BE2C (cell line): ENCODE measurements around the gene CNOT1.

Experiments
- DNase-seq: peaks from one replicate; pipeline ENCODE4 v3.0.0-alpha.2; 2020
- H3K27me3 ChIP-seq: fragments of 250-450 bp; sonication (Bioruptor Pico); 2 replicates; pipeline ENCODE4 v1.5.1; 2020; ENCODE audit warnings: mild to moderate bottlenecking
- H3K36me3 ChIP-seq: fragments of 250-450 bp; sonication (Bioruptor Pico); 2 replicates; pipeline ENCODE4 v1.5.1; 2020; ENCODE audit warnings: mild to moderate bottlenecking
- H3K4me1 ChIP-seq: fragments of 250-450 bp; sonication (Bioruptor Pico); 2 replicates; pipeline ENCODE4 v1.5.1; 2020
- H3K4me3 ChIP-seq: 2 replicates; pipeline ENCODE4 v1.5.1; 2011; ENCODE audit warnings: low read depth, low read length
- H3K9me3 ChIP-seq: fragments of 250-450 bp; sonication (Bioruptor Pico); 2 replicates; pipeline ENCODE4 v1.5.1; 2020
- CTCF ChIP-seq: IDR thresholded peaks from 2 replicates; pipeline ENCODE4 v1.5.1; 2012; ENCODE audit warnings: mild to moderate bottlenecking, low read depth, low read length

The CNOT1 gene

GRCh38 chr16:58530179-58530578 lies 99.4 kb downstream of the CNOT1 start:
- TF ChIP-seq CTCF: no peak
- no peak for DNase-seq
- Histone ChIP-seq H3K4me1 (no peaks in the 10 kb centered on the region; the same call in 1 of the 2 replicates), H3K27me3 (no peaks in the 10 kb centered on the region), H3K4me3 (no peak overlapping the region), H3K9me3 (no peaks in the 10 kb centered on the region), H3K36me3 (peaks cover 95% of the 10 kb centered on the region)

GRCh38 chr16:58519707-58520106 lies 109.9 kb downstream of the CNOT1 start:
- peaks cover 83% of the 10 kb centered on the region for H3K36me3 ChIP-seq
- H3K9me3 ChIP-seq: no peaks in the 10 kb centered on the region
- no peak for DNase-seq
- no peak for TF ChIP-seq CTCF
- no peaks in the 10 kb centered on the region; the same call in 1 of the 2 replicates for H3K4me1 ChIP-seq
- H3K4me3 ChIP-seq: no peak overlapping the region
- no peaks in the 10 kb centered on the region for H3K27me3 ChIP-seq

- Histone ChIP-seq H3K36me3 (peaks cover 77% of the 10 kb centered on the region), H3K4me1 (no peaks in the 10 kb centered on the region; the same call in 1 of the 2 replicates), H3K27me3 (no peaks in the 10 kb centered on the region), H3K9me3 (no peaks in the 10 kb centered on the region), H3K4me3 (no peak overlapping the region)
- DNase-seq: no peak
- no peak for TF ChIP-seq CTCF
Measured at GRCh38 chr16:58518980-58519368, 110.7 kb downstream of the CNOT1 start.

- H3K27me3 ChIP-seq: no peaks in the 10 kb centered on the region
- H3K36me3 ChIP-seq: peaks cover 71% of the 10 kb centered on the region
- H3K4me3 ChIP-seq: no peak overlapping the region
- TF ChIP-seq CTCF: no peak
- no peaks in the 10 kb centered on the region for H3K9me3 ChIP-seq
- H3K4me1 ChIP-seq: no peaks in the 10 kb centered on the region; the same call in 1 of the 2 replicates
- no peak for DNase-seq
Measured at GRCh38 chr16:58518083-58518979, 111.3 kb downstream of the CNOT1 start.

GRCh38 chr16:58516768-58517107 lies 112.9 kb downstream of the CNOT1 start:
- Histone ChIP-seq H3K27me3 (no peaks in the 10 kb centered on the region), H3K4me3 (peak overlapping the region; percentile 87), H3K36me3 (peaks cover 55% of the 10 kb centered on the region), H3K4me1 (no peaks in the 10 kb centered on the region; the same call in 1 of the 2 replicates), H3K9me3 (no peaks in the 10 kb centered on the region)
- TF ChIP-seq CTCF: no peak
- DNase-seq: no peak
